HL-60 (cell line): ENCODE data around the gene COQ2.

Source experiments
- GABPA ChIP-seq: IDR thresholded peaks from 2 replicates; pipeline ENCODE4 v1.6.1; 2012; ENCODE audit warnings: low read depth
- POLR2AphosphoS5 ChIP-seq: IDR thresholded peaks from 2 replicates; pipeline ENCODE4 v1.6.1; 2012; ENCODE audit warnings: low read depth
- SPI1 ChIP-seq: IDR thresholded peaks from 2 replicates; pipeline ENCODE4 v1.6.1; 2012; ENCODE audit warnings: low read depth, mild to moderate bottlenecking, borderline replicate concordance
- TF ChIP-seq, protein P1 (sequence below): IDR thresholded peaks from one replicate; pipeline ENCODE4 v1.5.1; 2011; ENCODE audit warnings: low read length, control low read depth, inconsistent platforms; ENCODE audit not compliant: insufficient read depth
- TF ChIP-seq, protein P2 (sequence below): IDR thresholded peaks from 2 replicates; pipeline ENCODE4 v1.6.1; 2012; ENCODE audit warnings: low read depth; ENCODE audit not compliant: insufficient replicate concordance

GRCh38 chr4:83297548-83298260, 13.1 kb upstream of the COQ2 start:
- TF ChIP-seq, protein P1, sequence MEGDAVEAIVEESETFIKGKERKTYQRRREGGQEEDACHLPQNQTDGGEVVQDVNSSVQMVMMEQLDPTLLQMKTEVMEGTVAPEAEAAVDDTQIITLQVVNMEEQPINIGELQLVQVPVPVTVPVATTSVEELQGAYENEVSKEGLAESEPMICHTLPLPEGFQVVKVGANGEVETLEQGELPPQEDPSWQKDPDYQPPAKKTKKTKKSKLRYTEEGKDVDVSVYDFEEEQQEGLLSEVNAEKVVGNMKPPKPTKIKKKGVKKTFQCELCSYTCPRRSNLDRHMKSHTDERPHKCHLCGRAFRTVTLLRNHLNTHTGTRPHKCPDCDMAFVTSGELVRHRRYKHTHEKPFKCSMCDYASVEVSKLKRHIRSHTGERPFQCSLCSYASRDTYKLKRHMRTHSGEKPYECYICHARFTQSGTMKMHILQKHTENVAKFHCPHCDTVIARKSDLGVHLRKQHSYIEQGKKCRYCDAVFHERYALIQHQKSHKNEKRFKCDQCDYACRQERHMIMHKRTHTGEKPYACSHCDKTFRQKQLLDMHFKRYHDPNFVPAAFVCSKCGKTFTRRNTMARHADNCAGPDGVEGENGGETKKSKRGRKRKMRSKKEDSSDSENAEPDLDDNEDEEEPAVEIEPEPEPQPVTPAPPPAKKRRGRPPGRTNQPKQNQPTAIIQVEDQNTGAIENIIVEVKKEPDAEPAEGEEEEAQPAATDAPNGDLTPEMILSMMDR: no peak
- TF ChIP-seq, protein P2, sequence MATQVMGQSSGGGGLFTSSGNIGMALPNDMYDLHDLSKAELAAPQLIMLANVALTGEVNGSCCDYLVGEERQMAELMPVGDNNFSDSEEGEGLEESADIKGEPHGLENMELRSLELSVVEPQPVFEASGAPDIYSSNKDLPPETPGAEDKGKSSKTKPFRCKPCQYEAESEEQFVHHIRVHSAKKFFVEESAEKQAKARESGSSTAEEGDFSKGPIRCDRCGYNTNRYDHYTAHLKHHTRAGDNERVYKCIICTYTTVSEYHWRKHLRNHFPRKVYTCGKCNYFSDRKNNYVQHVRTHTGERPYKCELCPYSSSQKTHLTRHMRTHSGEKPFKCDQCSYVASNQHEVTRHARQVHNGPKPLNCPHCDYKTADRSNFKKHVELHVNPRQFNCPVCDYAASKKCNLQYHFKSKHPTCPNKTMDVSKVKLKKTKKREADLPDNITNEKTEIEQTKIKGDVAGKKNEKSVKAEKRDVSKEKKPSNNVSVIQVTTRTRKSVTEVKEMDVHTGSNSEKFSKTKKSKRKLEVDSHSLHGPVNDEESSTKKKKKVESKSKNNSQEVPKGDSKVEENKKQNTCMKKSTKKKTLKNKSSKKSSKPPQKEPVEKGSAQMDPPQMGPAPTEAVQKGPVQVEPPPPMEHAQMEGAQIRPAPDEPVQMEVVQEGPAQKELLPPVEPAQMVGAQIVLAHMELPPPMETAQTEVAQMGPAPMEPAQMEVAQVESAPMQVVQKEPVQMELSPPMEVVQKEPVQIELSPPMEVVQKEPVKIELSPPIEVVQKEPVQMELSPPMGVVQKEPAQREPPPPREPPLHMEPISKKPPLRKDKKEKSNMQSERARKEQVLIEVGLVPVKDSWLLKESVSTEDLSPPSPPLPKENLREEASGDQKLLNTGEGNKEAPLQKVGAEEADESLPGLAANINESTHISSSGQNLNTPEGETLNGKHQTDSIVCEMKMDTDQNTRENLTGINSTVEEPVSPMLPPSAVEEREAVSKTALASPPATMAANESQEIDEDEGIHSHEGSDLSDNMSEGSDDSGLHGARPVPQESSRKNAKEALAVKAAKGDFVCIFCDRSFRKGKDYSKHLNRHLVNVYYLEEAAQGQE: no peak
- TF ChIP-seq GABPA (no peak), POLR2AphosphoS5 (no peak), SPI1 (no peak)
